Measurements from ENCODE around the gene RBFA.

GRCh38 chr18:80068571-80069272, 34.5 kb downstream of the RBFA start:
- TF ChIP-seq CTCF (IDR thresholded peaks at IDR 0.05) (no peak), EP300 (IDR thresholded peaks at IDR 0.05) (no peak), POLR2AphosphoS5 (IDR thresholded peaks at IDR 0.05) (no peak)

Data from stomach (tissue), 4 donors.